IMR-90 (cell line): ENCODE results near the gene BMP7. TPM values are rescaled to one million over a fixed set of nuclear protein-coding genes. Genes with fewer than 3 reads are reported as not detected.

Source experiments
- ATAC-seq: fragments of 200-7000 bp; cut with Tn5 transposase; 2 replicates; pipeline ENCODE4 v1.9.1; 2020; ENCODE audit warnings: low read depth, mild to moderate bottlenecking, moderate library complexity
- BruUV-seq: library from RNA; stranded (reverse); fragments of 400-500 nt; replicated peaks from 2 replicates; lab custom pipeline; 2021; lab: Mats Ljungman, UMichigan
- CTCF ChIA-PET: fragments of 300-600 bp; formaldehyde crosslinking; extraction: SDS; loops from one replicate; lab custom pipeline; 2021; ENCODE audit warnings: antibody characterized with exemption; lab: Yijun Ruan, JAX
- POLR2A ChIA-PET: fragments of 300-600 bp; sonication (Branson Sonifier 250); formaldehyde crosslinking; loops from one replicate; lab custom pipeline; 2022; ENCODE audit warnings: antibody characterized with exemption; ENCODE audit not compliant: unreplicated experiment; lab: Charles Lee
- DNase-seq: peaks from one replicate; pipeline ENCODE4 v3.0.0; 2013
- H2AFZ ChIP-seq: replicated peaks from 2 replicates; pipeline ENCODE3; 2013; ENCODE audit warnings: low read length, mild to moderate bottlenecking; ENCODE audit not compliant: poor library complexity
- H2AK5ac ChIP-seq: 2 replicates; pipeline ENCODE4 v1.6.1; 2013; ENCODE audit warnings: low read depth, low read length, inconsistent platforms
- H2AK9ac ChIP-seq: replicated peaks from 2 replicates; pipeline ENCODE3; 2013; ENCODE audit warnings: mild to moderate bottlenecking, low read depth, low read length, moderate library complexity; ENCODE audit not compliant: poor library complexity
- H2BK120ac ChIP-seq: 2 replicates; pipeline ENCODE4 v1.6.1; 2013; ENCODE audit warnings: low read depth, low read length, inconsistent platforms
- H2BK15ac ChIP-seq: 3 replicates; pipeline ENCODE4 v1.6.1; 2013; ENCODE audit warnings: low read depth, low read length, inconsistent platforms
- H2BK20ac ChIP-seq: 2 replicates; pipeline ENCODE4 v1.6.1; 2013; ENCODE audit warnings: low read depth, mild to moderate bottlenecking, inconsistent platforms, low read length, moderate library complexity
- H2BK5ac ChIP-seq: 2 replicates; pipeline ENCODE4 v1.6.1; 2013; ENCODE audit warnings: mild to moderate bottlenecking, low read depth, low read length, inconsistent platforms; ENCODE audit not compliant: poor library complexity, severe bottlenecking
- H3K14ac ChIP-seq: replicated peaks from 2 replicates; pipeline ENCODE4 v1.6.1; 2013; ENCODE audit warnings: low read depth, low read length, inconsistent platforms
- H3K18ac ChIP-seq: 2 replicates; pipeline ENCODE4 v1.6.1; 2013; ENCODE audit warnings: low read depth, low read length, control low read depth
- H3K23ac ChIP-seq: 2 replicates; pipeline ENCODE4 v1.6.1; 2013; ENCODE audit warnings: low read depth, low read length, inconsistent platforms
- H3K27ac ChIP-seq: 2 replicates; pipeline ENCODE4 v1.5.1; 2013; ENCODE audit warnings: mild to moderate bottlenecking, control low read depth, low read length; ENCODE audit not compliant: insufficient read depth
- H3K27me3 ChIP-seq: 2 replicates; pipeline ENCODE4 v1.6.1; 2013; ENCODE audit warnings: low read length; ENCODE audit not compliant: control insufficient read depth, insufficient read depth
- H3K36me3 ChIP-seq: 2 replicates; pipeline ENCODE4 v1.6.1; 2013; ENCODE audit warnings: low read length, mixed read lengths; ENCODE audit not compliant: control insufficient read depth, insufficient read depth
- H3K4ac ChIP-seq: 2 replicates; pipeline ENCODE4 v1.6.1; 2013; ENCODE audit warnings: low read depth, low read length, inconsistent platforms
- H3K4me1 ChIP-seq: 2 replicates; pipeline ENCODE4 v1.6.1; 2013; ENCODE audit warnings: low read length, mixed read lengths; ENCODE audit not compliant: control insufficient read depth, insufficient read depth
- H3K4me2 ChIP-seq: 2 replicates; pipeline ENCODE4 v1.6.1; 2013; ENCODE audit warnings: low read depth, mild to moderate bottlenecking, control low read depth, low read length, moderate library complexity
- H3K4me3 ChIP-seq: 2 replicates; pipeline ENCODE4 v1.5.1; 2013; ENCODE audit warnings: low read depth, mild to moderate bottlenecking, control low read depth, low read length, moderate library complexity; ENCODE audit not compliant: insufficient read depth
- H3K56ac ChIP-seq: 2 replicates; pipeline ENCODE4 v1.6.1; 2013; ENCODE audit warnings: low read length, inconsistent platforms; ENCODE audit not compliant: insufficient read depth; ENCODE audit errors: extremely low read depth
- H3K79me1 ChIP-seq, 2 experiments: 2 replicates each; pipeline ENCODE4 v1.6.1; 2013; ENCODE audit warnings: low read length in 2 of 2, inconsistent platforms in 1 of 2, low read depth in 1 of 2
- H3K9ac ChIP-seq: 2 replicates; pipeline ENCODE4 v1.6.1; 2013; ENCODE audit warnings: low read depth, low read length, control low read depth
- H3K9me1 ChIP-seq: 2 replicates; pipeline ENCODE4 v1.6.1; 2013; ENCODE audit warnings: low read length, inconsistent platforms; ENCODE audit not compliant: insufficient read depth
- H3K9me3 ChIP-seq: 2 replicates; pipeline ENCODE4 v1.6.1; 2013; ENCODE audit warnings: low read length; ENCODE audit not compliant: control insufficient read depth, insufficient read depth
- H4K20me1 ChIP-seq: 2 replicates; pipeline ENCODE4 v1.6.1; 2013; ENCODE audit warnings: low read length, inconsistent platforms; ENCODE audit not compliant: insufficient read depth
- H4K5ac ChIP-seq: 2 replicates; pipeline ENCODE4 v1.6.1; 2013; ENCODE audit warnings: mild to moderate bottlenecking, low read depth, low read length, control low read depth
- H4K8ac ChIP-seq, 2 experiments: 2 replicates each; pipeline ENCODE4 v1.6.1; 2013; ENCODE audit warnings: low read depth in 2 of 2, low read length in 2 of 2, control low read depth in 1 of 2, inconsistent platforms in 1 of 2
- H4K91ac ChIP-seq: 2 replicates; pipeline ENCODE4 v1.6.1; 2013; ENCODE audit warnings: low read depth, low read length, inconsistent platforms; ENCODE audit not compliant: insufficient read depth
- POLR2A ChIP-seq: IDR thresholded peaks from 2 replicates; pipeline ENCODE4 v1.6.1; 2012; ENCODE audit warnings: mild to moderate bottlenecking, low read depth, low read length
- WGBS, 2 experiments: methylation state at CpG; one replicate each; pipeline versions ENCODE4 v1.1.5 to v1.1.7; 2013; ENCODE audit warnings: missing lambda C conversion rate in 2 of 2; ENCODE audit not compliant: insufficient read length in 1 of 2; ENCODE audit errors: extremely low coverage in 2 of 2; 5-methylcytosine and 5-hydroxymethylcytosine counted together
- dilution Hi-C: fragments of 300-500 bp; cut with HindIII; formaldehyde crosslinking; loops from one replicate; pipeline ENCODE4 v1.14.3; 2018; ENCODE audit warnings: low sequenced_read_pairs; ENCODE audit not compliant: unreplicated experiment
- in situ Hi-C: fragments of 300-500 bp; cut with MboI; formaldehyde crosslinking; loops from 3 replicates; pipeline ENCODE4 v1.14.3; 2019; ENCODE audit warnings: low sequenced_read_pairs, inconsistent platforms, mixed read lengths
- intact Hi-C: fragments of 100-400 bp; cut with micrococcal nuclease; formaldehyde crosslinking; loops from 2 replicates; pipeline ENCODE4 v1.10.0; 2022
- polyA plus RNA-seq, 3 experiments: library from polyadenylated mRNA; depleted of rRNA; stranded (reverse); fragments of >200 nt; gene quantifications; 2 replicates each; pipeline ENCODE4 v1.2.3, GENCODE V29; 2012; ENCODE audit warnings: low replicate concordance in 1 of 3
- total RNA-seq: library from RNA; depleted of rRNA; stranded (reverse); fragments of >200 nt; gene quantifications from 2 replicates; pipeline ENCODE4 v1.2.3, GENCODE V29; 2012

Gene BMP7
- total and polyA plus RNA-seq, 2 of the 4 experiments (the other 2 are of a cell fraction) = not detected

DNA sequence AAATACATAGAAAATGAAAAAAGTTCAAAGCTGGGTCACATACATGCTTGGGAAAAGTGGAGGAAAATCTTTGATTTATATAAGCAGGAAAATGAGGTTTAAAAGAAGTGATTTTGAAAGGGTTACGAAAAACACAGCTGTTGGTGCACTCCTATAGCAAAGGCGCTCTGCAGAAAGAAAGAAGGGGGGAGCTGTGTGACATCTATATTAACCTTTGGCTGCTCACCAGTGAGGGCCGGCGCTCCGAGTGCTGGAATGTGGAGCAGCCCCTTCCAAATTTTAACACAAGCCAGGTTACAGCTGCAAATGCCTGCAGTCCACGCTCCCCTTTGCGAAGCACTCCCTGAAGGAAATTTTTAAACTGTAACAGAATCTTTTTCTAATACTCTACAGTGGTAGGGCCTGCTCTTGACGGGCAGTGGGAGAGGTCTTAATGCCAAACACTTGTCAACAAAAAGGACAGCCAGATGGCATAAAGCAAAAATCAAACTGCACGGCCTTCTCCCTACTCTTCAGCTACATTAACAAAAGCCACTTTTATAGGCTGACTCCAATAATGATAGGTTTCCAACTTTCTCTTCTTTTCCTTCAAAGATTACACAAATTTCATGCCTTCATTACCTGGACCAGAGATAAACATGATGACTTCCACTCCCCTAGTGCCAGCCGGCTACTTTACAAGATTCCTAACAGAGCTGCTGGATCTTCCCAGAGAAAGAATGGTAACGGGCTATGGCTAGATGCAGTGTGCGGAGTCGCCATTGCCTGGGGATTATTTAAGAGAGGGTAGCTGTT, 4.8 kb downstream of the BMP7 start:
- no peak overlapping the region for H3K18ac ChIP-seq
- peaks cover 62% of the 10 kb centered on the region for H3K27me3 ChIP-seq

More for the DNA sequence above, 4.8 kb downstream of the BMP7 start:
- no peaks in the 10 kb centered on the region for H3K9me1 ChIP-seq
- H3K9ac ChIP-seq = no peak overlapping the region
- ATAC-seq (no peak), DNase-seq (no peak)
- no peak overlapping the region for H3K14ac ChIP-seq
- no peak overlapping the region for H3K56ac ChIP-seq
- no peaks in the 10 kb centered on the region for H4K20me1 ChIP-seq
- no peaks in the 10 kb centered on the region for H3K79me1 ChIP-seq
- H3K36me3 ChIP-seq = no peaks in the 10 kb centered on the region
- no peak overlapping the region for H2BK15ac ChIP-seq
- H4K5ac ChIP-seq = no peak overlapping the region
- TF ChIP-seq POLR2A = no peak
- H2AK5ac ChIP-seq = no peak overlapping the region
- no peak overlapping the region for H3K23ac ChIP-seq
- in situ Hi-C loops = no loop called here
- ChIA-PET POLR2A (no interaction called here), CTCF (no interaction called here)
- H3K4me2 ChIP-seq = no peak overlapping the region
- no peaks in the 10 kb centered on the region for H3K4me1 ChIP-seq
- H2AK9ac ChIP-seq = no peak overlapping the region
- dilution Hi-C loops = no loop called here
- no peak overlapping the region for H2BK5ac ChIP-seq
- no peak overlapping the region for H2BK20ac ChIP-seq
- H3K9me3 ChIP-seq = no peaks in the 10 kb centered on the region
- H4K8ac ChIP-seq = no peak overlapping the region
- no peak overlapping the region for H3K4ac ChIP-seq
- 50% methylated on average over 2 of the region's 13 CpGs; no CpG with 5 or more reads in 1 of the 2 experiments for WGBS, 2 experiments
- H2BK120ac ChIP-seq = no peak overlapping the region
- H3K27ac ChIP-seq = no peak overlapping the region
- H4K91ac ChIP-seq = no peak overlapping the region
- no peak overlapping the region for H3K4me3 ChIP-seq
- no TSS peak for BruUV-seq
- no peak overlapping the region for H2AFZ ChIP-seq
- intact Hi-C loops = no loop called here
